HG02678 (cell line): ENCODE results near the gene ALAS2.
"Not testable (repeated sequence)": the region's sequence is repeated elsewhere in the genome, so short reads cannot be mapped to it uniquely, and the experiment has no call there.

Source experiments
- ATAC-seq: cut with Tn5 transposase; IDR thresholded peaks from one replicate; pipeline ENCODE4 v1.9.1; 2021; ENCODE audit warnings: mild to moderate bottlenecking, moderate library complexity; ENCODE audit not compliant: unreplicated experiment

The ALAS2 gene

DNA sequence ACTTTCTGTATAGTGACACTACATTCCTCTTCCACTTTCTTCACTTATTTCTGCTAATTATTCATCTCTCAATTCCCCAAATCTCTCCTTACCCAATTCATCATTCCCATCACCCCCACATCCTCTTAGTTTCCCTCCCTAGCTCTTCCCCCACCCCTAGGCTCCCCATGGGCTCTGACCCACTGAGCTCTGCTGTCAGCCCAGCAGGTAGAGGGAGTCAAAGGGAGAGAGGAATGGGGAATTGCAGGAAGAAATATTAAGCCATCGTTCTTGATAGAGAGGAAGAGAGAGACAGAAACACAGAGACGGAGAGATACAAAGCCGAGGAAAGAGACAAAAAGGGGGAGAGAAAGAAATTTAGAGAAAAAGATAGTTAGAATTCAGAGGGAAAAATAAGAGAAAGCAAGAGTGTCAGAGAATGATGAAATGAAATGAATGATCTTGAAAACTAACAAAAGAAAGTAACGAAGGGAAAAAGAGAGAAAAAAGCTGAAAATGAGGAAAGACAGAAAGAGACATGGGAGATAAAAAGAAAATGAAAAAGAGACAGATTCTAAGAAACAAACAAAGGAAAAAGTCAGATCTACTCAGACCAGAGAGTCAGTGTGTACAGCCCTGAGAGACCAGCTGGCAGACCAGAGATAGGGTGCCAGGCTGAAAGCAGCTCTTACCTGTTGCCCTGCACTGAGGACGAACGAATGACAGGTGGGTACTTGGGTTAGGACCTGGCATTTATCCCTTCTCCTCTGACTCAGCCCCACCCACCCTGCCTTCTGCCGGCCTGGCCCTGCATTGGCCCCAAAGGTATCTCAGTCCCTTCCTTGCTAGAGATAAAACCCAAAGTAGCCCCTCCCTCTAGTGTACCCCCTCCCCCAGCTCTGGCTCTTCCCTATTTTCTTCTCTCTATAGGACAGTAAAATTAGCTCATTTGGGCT lies at the start of gene ALAS2:
Gene ALAS2 (minus strand): TSS at position 707 of the 935 bp plus-strand sequence. CDS start 4,977 bp downstream, outside the sequence.
- ATAC-seq: no peak

DNA sequence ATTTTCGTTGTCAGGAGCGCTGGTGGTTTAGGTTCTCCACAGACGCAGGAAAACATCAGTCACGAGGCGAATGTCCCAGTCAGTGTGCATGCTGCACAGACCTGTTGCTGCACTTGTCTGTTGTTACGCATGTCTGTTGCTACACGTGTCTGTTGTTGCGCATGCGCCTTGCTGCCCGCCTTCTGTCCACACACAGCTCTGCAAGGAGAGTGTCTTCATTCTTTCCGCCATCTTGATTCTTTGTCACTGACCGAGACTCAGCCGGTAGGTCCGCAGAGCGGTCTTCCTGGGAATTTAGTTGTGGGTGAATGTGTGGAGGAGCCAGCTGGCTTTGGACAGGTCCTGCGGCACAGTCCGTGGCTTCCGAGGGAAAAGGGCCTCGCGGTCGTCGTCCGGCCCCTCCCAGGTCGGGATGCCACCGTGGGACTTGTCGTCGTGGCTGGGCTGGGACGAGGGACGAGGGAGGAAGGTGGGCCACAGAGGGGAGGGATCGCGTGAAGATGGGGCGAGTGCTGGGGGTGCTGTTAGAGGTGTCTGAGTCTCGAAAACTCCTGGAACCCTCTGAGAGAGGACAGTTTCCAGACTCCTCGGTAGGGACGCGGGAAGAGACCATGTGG lies 44.2 kb upstream of the ALAS2 start, which contains the start of gene PAGE2B:
Gene PAGE2B (plus strand): TSS at position 180 of the 617 bp plus-strand sequence. CDS start 1,012 bp downstream, outside the sequence.
- ATAC-seq: no peak

GRCh38 chrX:55072286-55072685 lies 41.5 kb upstream of the ALAS2 start:
- no peak for ATAC-seq

GRCh38 chrX:55067180-55067579 lies 36.4 kb upstream of the ALAS2 start:
- ATAC-seq: not testable (repeated sequence)

- ATAC-seq: peak; percentile 54
Observed at GRCh38 chrX:55057675-55058249, 27.0 kb upstream of the ALAS2 start.

GRCh38 chrX:55056820-55057674 lies 26.3 kb upstream of the ALAS2 start:
- no peak for ATAC-seq

- not testable (repeated sequence) for ATAC-seq
Observed at GRCh38 chrX:55050599-55050998, 19.8 kb upstream of the ALAS2 start.

- ATAC-seq: no peak
Observed at GRCh38 chrX:55041514-55041913, 10.7 kb upstream of the ALAS2 start.

GRCh38 chrX:55039471-55039870 lies 8.7 kb upstream of the ALAS2 start:
- ATAC-seq: no peak

DNA sequence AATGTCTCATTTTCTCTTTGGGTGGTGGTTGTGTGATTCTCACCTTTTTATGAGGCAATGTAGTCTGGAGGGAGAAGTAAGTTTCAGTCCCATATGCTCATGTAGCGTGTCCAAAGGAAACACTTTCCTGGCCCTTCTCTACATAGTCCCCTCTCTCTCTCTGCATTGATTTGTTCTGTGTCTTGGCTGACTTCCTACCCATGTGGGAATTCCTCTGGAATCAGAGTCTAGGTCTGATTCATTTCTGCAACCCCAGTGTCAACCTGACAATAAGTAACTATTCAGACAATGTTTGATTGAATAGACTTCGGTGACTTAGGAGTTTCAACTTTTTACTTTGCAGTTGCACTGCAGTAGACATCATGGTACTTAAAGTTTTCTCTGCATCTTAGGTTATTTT lies 2.7 kb upstream of the ALAS2 start:
- no peak for ATAC-seq

DNA sequence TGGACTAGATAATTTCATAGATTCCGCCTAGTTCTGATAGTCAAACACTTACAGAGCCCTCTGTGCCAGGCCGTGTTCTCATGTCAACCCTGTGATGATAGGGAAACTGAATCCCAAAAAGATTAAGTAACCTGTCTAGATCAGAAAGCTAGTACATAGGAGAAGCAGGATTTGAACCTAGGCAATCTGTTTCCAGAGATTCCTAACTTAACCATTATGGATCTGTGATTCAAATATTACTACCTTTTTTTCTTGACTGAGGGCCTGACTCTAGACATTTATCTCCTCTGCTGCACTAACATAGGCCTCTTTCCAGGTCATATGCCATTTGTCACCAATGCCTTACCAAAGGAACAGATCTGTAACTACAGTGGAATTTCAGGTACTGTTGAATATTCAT lies 1.5 kb downstream of the ALAS2 start:
- no peak for ATAC-seq

- ATAC-seq: no peak
Observed at GRCh38 chrX:55028611-55029010, 2.2 kb downstream of the ALAS2 start.

DNA sequence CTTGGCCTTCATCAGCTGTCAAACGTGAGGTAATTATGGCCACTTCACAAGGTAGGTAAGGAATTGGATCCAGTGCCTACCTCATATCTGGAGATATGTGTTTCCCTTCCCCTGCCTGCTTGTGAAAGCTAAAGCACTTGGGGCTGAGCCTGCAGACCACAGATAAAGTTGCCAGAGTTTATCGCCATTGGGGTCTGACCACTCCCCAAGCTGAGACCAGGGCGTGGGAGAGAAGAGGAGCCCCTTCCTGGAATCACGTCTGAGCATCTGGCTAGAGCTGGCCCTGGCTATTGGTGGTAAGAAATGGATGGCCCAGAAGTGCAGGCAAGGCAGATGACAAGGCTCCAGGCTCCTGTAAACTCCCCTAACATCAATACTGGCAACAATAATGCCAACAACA lies 2.7 kb downstream of the ALAS2 start:
- no peak for ATAC-seq

GRCh38 chrX:55026840-55027239 lies 3.9 kb downstream of the ALAS2 start:
- no peak for ATAC-seq

DNA sequence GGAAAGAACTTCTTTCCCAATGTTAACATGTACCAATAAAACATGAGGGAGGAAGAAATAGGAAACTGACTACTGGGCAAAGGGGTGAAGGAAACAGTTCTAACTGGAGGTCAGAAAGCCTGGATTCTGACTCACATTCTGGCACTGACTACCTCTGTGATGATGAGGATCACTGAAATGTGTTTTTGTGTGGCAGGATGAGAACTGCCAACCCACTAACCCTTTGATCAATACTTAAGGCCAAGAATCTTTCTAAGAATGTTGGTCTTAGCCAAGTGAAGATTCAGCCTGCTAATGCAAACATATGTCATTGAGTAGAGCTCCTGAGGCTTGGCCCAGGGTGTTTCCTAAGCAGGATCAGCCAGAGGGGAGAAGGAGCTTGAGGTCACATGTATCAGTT lies 4.6 kb downstream of the ALAS2 start:
- ATAC-seq: no peak

DNA sequence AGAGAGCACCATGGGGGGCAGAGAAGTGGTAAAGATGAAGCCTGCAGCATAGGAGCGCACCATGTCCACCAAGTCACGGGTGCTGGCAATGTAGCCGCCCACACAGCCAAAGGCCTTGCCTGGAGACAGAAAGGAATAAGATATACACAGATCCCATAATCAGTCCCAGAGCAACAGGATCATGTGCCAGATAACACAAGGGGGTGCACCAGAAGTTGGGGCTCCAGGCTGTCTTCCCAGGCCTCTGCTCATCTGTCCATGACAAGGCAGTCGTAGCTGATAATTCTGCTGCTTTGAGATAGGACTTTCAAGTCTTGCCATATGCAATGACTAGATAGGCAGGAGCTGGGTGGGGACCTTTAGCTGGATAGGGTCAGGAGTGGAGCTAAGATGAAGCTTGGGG lies 15.9 kb downstream of the ALAS2 start:
- ATAC-seq: no peak

DNA sequence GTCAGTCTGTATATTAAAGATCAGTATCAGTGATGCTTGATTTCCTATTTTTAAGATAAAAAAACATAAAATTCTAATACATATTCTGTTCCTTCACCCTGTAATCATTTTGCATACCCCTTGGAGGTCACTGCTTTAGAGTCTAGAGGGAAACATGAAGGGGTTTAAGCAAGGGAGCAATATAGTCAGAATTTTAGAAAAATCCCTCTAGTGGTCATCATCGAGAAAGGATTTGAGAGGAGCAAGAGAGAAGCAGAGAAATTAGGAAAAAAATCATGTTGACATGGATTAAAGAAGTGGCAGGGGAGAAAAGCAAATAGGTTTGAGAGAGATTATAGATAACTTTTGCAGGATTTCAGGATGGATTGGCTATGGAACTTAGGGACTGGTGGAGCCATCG lies 19.5 kb downstream of the ALAS2 start:
- no peak for ATAC-seq

- ATAC-seq: peak; percentile 42
Observed at GRCh38 chrX:55008571-55009358, 22.0 kb downstream of the ALAS2 start.

- ATAC-seq: no peak
Observed at GRCh38 chrX:55007656-55008055, 23.1 kb downstream of the ALAS2 start.
